ENCODE measurements around the gene ADCY10. TPM values are rescaled to one million over a fixed set of nuclear protein-coding genes. Genes with fewer than 3 reads are reported as not detected.

The ADCY10 gene
- polyA plus RNA-seq, 1 experiment: 0.01 TPM

GRCh38 chr1:167825419-167826079 lies 88.4 kb downstream of the ADCY10 start:
- ChIA-PET CTCF (no interaction called here), POLR2A (no interaction called here)
- no peaks in the 10 kb centered on the region for H3K9me3 ChIP-seq (ENCODE audit: control insufficient read depth, insufficient read depth, low read length)
- no peak overlapping the region for H3K27ac ChIP-seq (ENCODE audit: low read depth, low read length)
- H3K4me3 ChIP-seq (ENCODE audit: low read depth, low read length): no peak overlapping the region
- TF ChIP-seq CTCF (IDR thresholded peaks at IDR 0.05; ENCODE audit: low read depth, low read length): no peak
- no peaks in the 10 kb centered on the region for H3K27me3 ChIP-seq (ENCODE audit: control insufficient read depth, insufficient read depth, low read length)
- DNase-seq (ENCODE audit: low read depth, low spot score): no peak

- DNase-seq (ENCODE audit: low read depth, low spot score): no peak
- Histone ChIP-seq H3K4me3 (ENCODE audit: low read depth, low read length) (no peak overlapping the region), H3K9me3 (ENCODE audit: control insufficient read depth, insufficient read depth, low read length) (no peaks in the 10 kb centered on the region), H3K27me3 (ENCODE audit: control insufficient read depth, insufficient read depth, low read length) (no peaks in the 10 kb centered on the region), H3K27ac (ENCODE audit: low read depth, low read length) (no peak overlapping the region)
- POLR2A ChIA-PET: no interaction called here
- no peak for TF ChIP-seq CTCF (IDR thresholded peaks at IDR 0.05; ENCODE audit: low read depth, low read length)
- CTCF ChIA-PET: no interaction called here
These were observed 89.7 kb downstream of the ADCY10 start for GRCh38 chr1:167824163-167824794.

GRCh38 chr1:167821969-167822685 lies 91.8 kb downstream of the ADCY10 start:
- DNase-seq (ENCODE audit: low read depth, low spot score): no peak
- TF ChIP-seq CTCF (IDR thresholded peaks at IDR 0.05; ENCODE audit: low read depth, low read length): no peak
- Histone ChIP-seq H3K9me3 (ENCODE audit: control insufficient read depth, insufficient read depth, low read length) (no peaks in the 10 kb centered on the region), H3K27ac (ENCODE audit: low read depth, low read length) (no peak overlapping the region), H3K4me3 (ENCODE audit: low read depth, low read length) (no peak overlapping the region), H3K27me3 (ENCODE audit: control insufficient read depth, insufficient read depth, low read length) (no peaks in the 10 kb centered on the region)
- CTCF ChIA-PET: interaction anchor here (0.5 kb wide), 1 partner anchor 273 kb away, joined by 3 read pairs; no protein-coding TSS in a partner anchor
- POLR2A ChIA-PET: no interaction called here

GRCh38 chr1:167821356-167821685 lies 92.6 kb downstream of the ADCY10 start:
- ChIA-PET CTCF (interaction anchor here (1.0 to 1.4 kb wide), 2 partner anchors 18 to 134 kb away, joined by 3 read pairs; no protein-coding TSS in a partner anchor), POLR2A (no interaction called here)

More at GRCh38 chr1:167821356-167821685, 92.6 kb downstream of the ADCY10 start:
- Histone ChIP-seq H3K9me3 (ENCODE audit: control insufficient read depth, insufficient read depth, low read length) (no peaks in the 10 kb centered on the region), H3K27me3 (ENCODE audit: control insufficient read depth, insufficient read depth, low read length) (no peaks in the 10 kb centered on the region), H3K4me3 (ENCODE audit: low read depth, low read length) (no peak overlapping the region), H3K27ac (ENCODE audit: low read depth, low read length) (no peak overlapping the region)
- no peak for DNase-seq (ENCODE audit: low read depth, low spot score)
- TF ChIP-seq CTCF (IDR thresholded peaks at IDR 0.05; ENCODE audit: low read depth, low read length): no peak

Data from AG04450 (cell line).